Inflammatory macrophage (primary cell): Measurements from ENCODE around the gene FRMD3.

Experiments used
- DNase-seq, 2 donors: peaks; one replicate each; pipeline ENCODE4 v3.0.0-alpha.2; 2020 to 2022

The FRMD3 gene

GRCh38 chr9:83472221-83472665 is 66.0 kb downstream of the FRMD3 start:
- DNase-seq: peak in 1 of 2 donors; percentile 17

GRCh38 chr9:83471241-83471640 is 67.0 kb downstream of the FRMD3 start:
- DNase-seq: peak; percentile 78 to 79

- no peak for DNase-seq
These were observed 68.5 kb downstream of the FRMD3 start for GRCh38 chr9:83469722-83470121.

GRCh38 chr9:83468821-83469220 is 69.4 kb downstream of the FRMD3 start:
- no peak for DNase-seq

GRCh38 chr9:83466877-83467276 is 71.3 kb downstream of the FRMD3 start:
- no peak for DNase-seq

GRCh38 chr9:83466351-83466750 is 71.8 kb downstream of the FRMD3 start:
- DNase-seq: no peak

GRCh38 chr9:83459830-83460229 is 78.4 kb downstream of the FRMD3 start:
- DNase-seq: no peak

GRCh38 chr9:83458530-83458929 is 79.7 kb downstream of the FRMD3 start:
- no peak for DNase-seq

- no peak for DNase-seq
These were observed 81.2 kb downstream of the FRMD3 start for GRCh38 chr9:83457005-83457404.

- DNase-seq: no peak
These were observed 82.0 kb downstream of the FRMD3 start for GRCh38 chr9:83456226-83456625.

- no peak for DNase-seq
These were observed 84.1 kb downstream of the FRMD3 start for GRCh38 chr9:83454076-83454475.

GRCh38 chr9:83451308-83451707 is 86.9 kb downstream of the FRMD3 start:
- DNase-seq: no peak

GRCh38 chr9:83449983-83450382 is 88.2 kb downstream of the FRMD3 start:
- DNase-seq: no peak

GRCh38 chr9:83449166-83449565 is 89.0 kb downstream of the FRMD3 start:
- DNase-seq: no peak

- DNase-seq: no peak
These were observed 89.6 kb downstream of the FRMD3 start for GRCh38 chr9:83448626-83449025.

GRCh38 chr9:83447351-83447750 is 90.8 kb downstream of the FRMD3 start:
- DNase-seq: no peak

GRCh38 chr9:83445703-83446265 is 92.4 kb downstream of the FRMD3 start:
- DNase-seq: no peak

GRCh38 chr9:83444110-83444509 is 94.1 kb downstream of the FRMD3 start:
- no peak for DNase-seq

- no peak for DNase-seq
These were observed 96.8 kb downstream of the FRMD3 start for GRCh38 chr9:83441390-83441789.

- no peak for DNase-seq
These were observed 97.6 kb downstream of the FRMD3 start for GRCh38 chr9:83440641-83441040.

- no peak for DNase-seq
These were observed 102.9 kb downstream of the FRMD3 start for GRCh38 chr9:83435301-83435700.

- DNase-seq: no peak
These were observed 103.9 kb downstream of the FRMD3 start for GRCh38 chr9:83434254-83434653.

- peak in 1 of 2 donors; percentile 9 for DNase-seq
These were observed 104.4 kb downstream of the FRMD3 start for GRCh38 chr9:83433846-83434245.

- peak; percentile 43 to 48 for DNase-seq
These were observed 105.2 kb downstream of the FRMD3 start for GRCh38 chr9:83432877-83433550.
